H7 (cell line): ENCODE results near the gene NFAM1. TPM values are rescaled to one million over a fixed set of nuclear protein-coding genes. Genes with fewer than 3 reads are reported as not detected.

Experiments used
- DNase-seq: peaks from one replicate; pipeline ENCODE4 v3.0.0; 2012
- H3K27me3 ChIP-seq: 2 replicates; pipeline ENCODE4 v1.6.0; 2011; ENCODE audit warnings: mild to moderate bottlenecking, low read length; ENCODE audit not compliant: control insufficient read depth, insufficient read depth
- H3K36me3 ChIP-seq: replicated peaks from 2 replicates; pipeline ENCODE4 v1.5.1; 2011; ENCODE audit warnings: low read length; ENCODE audit not compliant: control insufficient read depth, insufficient read depth
- H3K4me3 ChIP-seq: 2 replicates; pipeline ENCODE4 v1.5.1; 2011; ENCODE audit warnings: low read depth, mild to moderate bottlenecking, control low read depth, low read length, moderate library complexity; ENCODE audit not compliant: insufficient read depth
- total RNA-seq: library from RNA; depleted of rRNA; stranded (reverse); fragments of >200 nt; shearing (Covaris generic); gene quantifications from 2 replicates; pipeline ENCODE4 v1.2.3, GENCODE V29; 2014

The NFAM1 gene
- total RNA-seq, 1 experiment from 2014 or later: 0.69 TPM

- H3K4me3 ChIP-seq: no peak overlapping the region
- H3K27me3 ChIP-seq: no peaks in the 10 kb centered on the region
- DNase-seq: no peak
- no peaks in the 10 kb centered on the region for H3K36me3 ChIP-seq
Measured at GRCh38 chr22:42357221-42357620, 75.0 kb downstream of the NFAM1 start.

- no peak for DNase-seq
- Histone ChIP-seq H3K27me3 (peaks cover 2% of the 10 kb centered on the region), H3K36me3 (no peaks in the 10 kb centered on the region), H3K4me3 (no peak overlapping the region)
Measured at GRCh38 chr22:42356533-42356932, 75.7 kb downstream of the NFAM1 start.

- peak; percentile 85 for DNase-seq
- H3K4me3 ChIP-seq: no peak overlapping the region
- H3K27me3 ChIP-seq: peaks cover 2% of the 10 kb centered on the region
- H3K36me3 ChIP-seq: no peaks in the 10 kb centered on the region
Measured at GRCh38 chr22:42353883-42354727, 78.1 kb downstream of the NFAM1 start.

- Histone ChIP-seq H3K27me3 (peaks cover 2% of the 10 kb centered on the region), H3K4me3 (no peak overlapping the region), H3K36me3 (no peaks in the 10 kb centered on the region)
- DNase-seq: no peak
Measured at GRCh38 chr22:42350373-42350772, 81.8 kb downstream of the NFAM1 start.

- peaks cover 2% of the 10 kb centered on the region for H3K27me3 ChIP-seq
- H3K4me3 ChIP-seq: no peak overlapping the region
- H3K36me3 ChIP-seq: no peaks in the 10 kb centered on the region
- DNase-seq: peak; percentile 63
Measured at GRCh38 chr22:42347281-42347824, 84.8 kb downstream of the NFAM1 start.

DNA sequence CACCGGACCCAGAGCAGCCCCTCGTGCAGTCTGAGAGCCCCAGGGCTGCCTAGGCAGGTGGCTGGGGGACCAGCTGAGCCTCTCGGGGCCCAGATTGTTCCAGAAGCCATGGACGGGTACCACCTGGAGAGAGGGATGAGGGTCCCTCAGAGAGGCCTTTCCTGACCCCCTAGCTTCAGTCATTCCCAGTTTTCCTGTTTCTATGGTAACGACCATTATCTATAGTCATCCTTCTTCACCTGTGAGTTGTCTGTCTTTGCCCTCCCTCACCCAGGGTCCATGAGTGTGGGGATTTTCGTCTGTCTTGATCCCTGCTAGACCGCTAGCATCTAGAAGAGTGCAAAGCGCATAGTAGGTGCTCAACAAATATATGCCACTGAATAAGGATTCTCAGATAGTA lies 85.5 kb downstream of the NFAM1 start:
- Histone ChIP-seq H3K27me3 (no peaks in the 10 kb centered on the region), H3K4me3 (no peak overlapping the region), H3K36me3 (no peaks in the 10 kb centered on the region)
- DNase-seq: peak; percentile 63

- no peaks in the 10 kb centered on the region for H3K27me3 ChIP-seq
- H3K36me3 ChIP-seq: no peaks in the 10 kb centered on the region
- DNase-seq: no peak
- no peak overlapping the region for H3K4me3 ChIP-seq
Measured at GRCh38 chr22:42345458-42345857, 86.7 kb downstream of the NFAM1 start.

GRCh38 chr22:42344361-42344905 lies 87.8 kb downstream of the NFAM1 start:
- peak; percentile 92 for DNase-seq
- no peaks in the 10 kb centered on the region; the same call in 1 of the 2 replicates for H3K36me3 ChIP-seq
- H3K27me3 ChIP-seq: peaks cover 3% of the 10 kb centered on the region; the same call in 1 of the 2 replicates
- H3K4me3 ChIP-seq: peak overlapping the region; percentile 28; the same call in 1 of the 2 replicates

- H3K4me3 ChIP-seq: peak overlapping the region; percentile 44
- DNase-seq: peak; percentile 96
Measured at GRCh38 chr22:42343531-42344081, 88.6 kb downstream of the NFAM1 start.

GRCh38 chr22:42343121-42343454 lies 89.1 kb downstream of the NFAM1 start:
- Histone ChIP-seq H3K27me3 (peaks cover 3% of the 10 kb centered on the region; the same call in 1 of the 2 replicates), H3K4me3 (peak overlapping the region; percentile 44), H3K36me3 (no peaks in the 10 kb centered on the region; the same call in 1 of the 2 replicates)
- DNase-seq: no peak

More at GRCh38 chr22:42343531-42344081, 88.6 kb downstream of the NFAM1 start:
- Histone ChIP-seq H3K27me3 (peaks cover 3% of the 10 kb centered on the region; the same call in 1 of the 2 replicates), H3K36me3 (no peaks in the 10 kb centered on the region; the same call in 1 of the 2 replicates)

GRCh38 chr22:42342426-42343120 lies 89.6 kb downstream of the NFAM1 start:
- H3K4me3 ChIP-seq: peak overlapping the region; percentile 44
- DNase-seq: no peak
- peaks cover 3% of the 10 kb centered on the region; the same call in 1 of the 2 replicates for H3K27me3 ChIP-seq
- no peaks in the 10 kb centered on the region; the same call in 1 of the 2 replicates for H3K36me3 ChIP-seq

GRCh38 chr22:42341779-42342178 lies 90.4 kb downstream of the NFAM1 start:
- DNase-seq: peak; percentile 55
- Histone ChIP-seq H3K27me3 (peaks cover 3% of the 10 kb centered on the region; the same call in 1 of the 2 replicates), H3K36me3 (no peaks in the 10 kb centered on the region; the same call in 1 of the 2 replicates), H3K4me3 (no peak overlapping the region)

DNA sequence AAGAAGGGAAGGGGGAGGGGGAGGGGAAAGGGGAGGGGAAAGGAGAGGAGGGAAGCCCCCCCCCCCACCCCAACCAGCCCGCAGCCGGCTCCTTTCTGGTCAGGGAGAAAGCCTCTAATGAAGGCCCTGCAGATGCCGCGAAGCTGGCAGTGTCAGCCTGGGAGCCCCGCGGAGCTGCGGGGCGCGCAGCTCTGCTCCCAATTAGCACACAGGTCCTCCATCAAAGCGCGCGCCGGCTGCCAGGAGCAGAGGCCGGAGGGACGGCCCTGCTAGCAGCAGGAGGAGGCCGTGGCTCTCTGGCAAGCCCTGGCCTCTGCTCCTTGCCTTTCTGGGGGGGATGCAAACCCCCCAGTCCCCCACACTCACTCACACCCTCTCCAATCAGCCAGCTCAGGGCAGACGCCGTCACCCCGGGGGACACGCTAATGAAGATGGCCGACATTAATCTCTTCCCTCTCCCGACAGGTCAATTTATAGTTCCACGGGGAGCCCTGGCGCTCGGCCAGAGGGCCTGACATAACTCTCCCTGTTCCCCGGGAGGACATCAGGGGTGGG lies 91.3 kb downstream of the NFAM1 start:
- Histone ChIP-seq H3K4me3 (peak overlapping the region; percentile 40), H3K36me3 (no peaks in the 10 kb centered on the region; the same call in 1 of the 2 replicates), H3K27me3 (peaks cover 3% of the 10 kb centered on the region; the same call in 1 of the 2 replicates)
- peak; percentile 86 for DNase-seq

DNA sequence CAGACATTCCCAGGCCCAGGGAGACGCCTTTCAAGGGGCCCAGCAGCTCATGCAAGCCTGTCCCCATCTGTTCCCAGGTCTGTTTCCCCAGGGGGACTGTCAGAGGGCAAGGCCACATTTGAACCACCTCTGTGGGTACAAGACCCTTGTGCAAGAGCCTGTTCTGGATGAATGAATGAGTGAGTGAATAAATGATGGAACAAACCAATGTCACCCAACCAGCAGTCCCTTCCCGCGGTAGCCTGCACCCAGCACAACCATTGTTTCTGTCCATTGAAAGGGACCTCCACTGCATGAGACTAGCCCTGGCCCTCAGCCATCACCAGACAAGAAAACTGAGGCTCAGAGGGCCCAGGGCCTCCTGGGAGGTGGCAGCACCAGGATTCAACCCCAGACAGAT lies 92.1 kb downstream of the NFAM1 start:
- Histone ChIP-seq H3K27me3 (peaks cover 3% of the 10 kb centered on the region; the same call in 1 of the 2 replicates), H3K4me3 (no peak overlapping the region), H3K36me3 (no peaks in the 10 kb centered on the region; the same call in 1 of the 2 replicates)
- DNase-seq: no peak
